Uterus (tissue), 4 donors: ENCODE data around the gene MRPL54. TPM values are rescaled to one million over a fixed set of nuclear protein-coding genes. Genes with fewer than 3 reads are reported as not detected.

Experiments
- DNase-seq, 2 donors: peaks; one replicate each; pipeline ENCODE4 v3.0.0-alpha.2; 2019 to 2020
- H3K27ac ChIP-seq, 2 donors: fragments of 200-600 bp; sonication (generic); 1 replicate in 1 of 2; 2 replicates in 1 of 2; pipeline ENCODE4 v1.5.1; 2016 to 2018
- H3K27me3 ChIP-seq, 2 donors: fragments of 200-600 bp; sonication (generic); one replicate each; pipeline ENCODE4 v1.5.1; 2018 to 2019; ENCODE audit warnings: control low read depth in 1 of 2
- H3K36me3 ChIP-seq, 2 donors: fragments of 200-600 bp; sonication (generic); one replicate each; pipeline ENCODE4 v1.5.1; 2019; ENCODE audit warnings: control low read depth in 1 of 2
- H3K4me1 ChIP-seq, 2 donors: fragments of 200-600 bp; sonication (generic); one replicate each; pipeline ENCODE4 v1.5.1; 2018 to 2019; ENCODE audit warnings: control low read depth in 1 of 2
- H3K4me3 ChIP-seq, 2 donors: fragments of 200-600 bp; sonication (generic); 1 replicate in 1 of 2; 2 replicates in 1 of 2; pipeline ENCODE4 v1.5.1; 2018 to 2019; ENCODE audit warnings: mild to moderate bottlenecking in 1 of 2
- H3K9me3 ChIP-seq, 2 donors: fragments of 200-600 bp; sonication (generic); one replicate each; pipeline ENCODE4 v1.5.1; 2019; ENCODE audit warnings: control low read depth in 1 of 2
- POLR2A ChIP-seq, 2 donors: fragments of 450-650 bp; IDR thresholded peaks; one replicate each; pipeline ENCODE4 v1.6.1; 2016; ENCODE audit warnings: antibody characterized with exemption in 2 of 2, mild to moderate bottlenecking in 1 of 2, moderate library complexity in 1 of 2
- intact Hi-C: fragments of 100-400 bp; cut with DNase I; formaldehyde crosslinking; loops from one replicate; pipeline ENCODE4 v1.15.1; 2023; ENCODE audit warnings: low total_unique reads
- total RNA-seq, 4 donors: library from RNA; depleted of rRNA in 3 of 4; stranded (reverse); fragments of >200 nt in 3 of 4; gene quantifications; one replicate each; pipeline versions ENCODE4 v1.1.0 to v1.2.4, GENCODE V29; 2014 to 2023
- TF ChIP-seq, protein P1 (sequence below), 4 experiments: fragments of 200-600 bp in 2 of 4; fragments of 450-650 bp in 2 of 4; sonication (generic) in 2 of 4; IDR thresholded peaks; one replicate each; pipeline ENCODE4 v1.5.1; 2016 to 2019; ENCODE audit warnings: antibody characterized with exemption in 4 of 4, mild to moderate bottlenecking in 2 of 4, moderate library complexity in 1 of 4
- donor health status: DM: yes; HTN: yes; CAD: no.

The MRPL54 gene
- total RNA-seq, 4 donors from 2014 or later: 14.4 to 196 (median 40.0) TPM

DNA sequence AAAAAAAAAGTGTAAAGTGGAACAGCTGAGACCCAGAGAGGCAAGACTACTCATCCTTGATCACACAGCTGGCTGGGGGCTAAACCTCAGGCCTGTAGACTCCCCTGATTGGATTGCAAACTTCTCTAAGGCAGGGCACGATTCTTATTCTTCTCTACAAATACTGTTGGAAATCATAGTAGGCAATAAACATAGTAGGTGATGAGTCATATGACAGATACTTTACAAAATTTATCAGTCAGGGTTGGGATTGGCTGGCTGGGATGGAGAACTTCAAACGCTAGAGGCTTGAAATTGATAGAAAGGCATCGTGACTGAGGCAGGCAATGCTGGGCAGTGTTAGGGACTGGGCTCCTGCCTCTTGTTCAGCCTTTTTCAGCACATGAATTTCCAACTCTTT lies 29.6 kb downstream of the MRPL54 start:
- Histone ChIP-seq H3K4me3 (no peak overlapping the region), H3K27me3 (no peaks in the 10 kb centered on the region), H3K9me3 (no peaks in the 10 kb centered on the region), H3K27ac (no peak overlapping the region), H3K36me3 (no peaks in the 10 kb centered on the region), H3K4me1 (no peaks in the 10 kb centered on the region)
- TF ChIP-seq POLR2A (IDR thresholded peaks at IDR 0.05): no peak
- TF ChIP-seq, protein P1, sequence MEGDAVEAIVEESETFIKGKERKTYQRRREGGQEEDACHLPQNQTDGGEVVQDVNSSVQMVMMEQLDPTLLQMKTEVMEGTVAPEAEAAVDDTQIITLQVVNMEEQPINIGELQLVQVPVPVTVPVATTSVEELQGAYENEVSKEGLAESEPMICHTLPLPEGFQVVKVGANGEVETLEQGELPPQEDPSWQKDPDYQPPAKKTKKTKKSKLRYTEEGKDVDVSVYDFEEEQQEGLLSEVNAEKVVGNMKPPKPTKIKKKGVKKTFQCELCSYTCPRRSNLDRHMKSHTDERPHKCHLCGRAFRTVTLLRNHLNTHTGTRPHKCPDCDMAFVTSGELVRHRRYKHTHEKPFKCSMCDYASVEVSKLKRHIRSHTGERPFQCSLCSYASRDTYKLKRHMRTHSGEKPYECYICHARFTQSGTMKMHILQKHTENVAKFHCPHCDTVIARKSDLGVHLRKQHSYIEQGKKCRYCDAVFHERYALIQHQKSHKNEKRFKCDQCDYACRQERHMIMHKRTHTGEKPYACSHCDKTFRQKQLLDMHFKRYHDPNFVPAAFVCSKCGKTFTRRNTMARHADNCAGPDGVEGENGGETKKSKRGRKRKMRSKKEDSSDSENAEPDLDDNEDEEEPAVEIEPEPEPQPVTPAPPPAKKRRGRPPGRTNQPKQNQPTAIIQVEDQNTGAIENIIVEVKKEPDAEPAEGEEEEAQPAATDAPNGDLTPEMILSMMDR (IDR thresholded peaks at IDR 0.05): no peak
- intact Hi-C loops: no loop called here
- DNase-seq: no peak

DNA sequence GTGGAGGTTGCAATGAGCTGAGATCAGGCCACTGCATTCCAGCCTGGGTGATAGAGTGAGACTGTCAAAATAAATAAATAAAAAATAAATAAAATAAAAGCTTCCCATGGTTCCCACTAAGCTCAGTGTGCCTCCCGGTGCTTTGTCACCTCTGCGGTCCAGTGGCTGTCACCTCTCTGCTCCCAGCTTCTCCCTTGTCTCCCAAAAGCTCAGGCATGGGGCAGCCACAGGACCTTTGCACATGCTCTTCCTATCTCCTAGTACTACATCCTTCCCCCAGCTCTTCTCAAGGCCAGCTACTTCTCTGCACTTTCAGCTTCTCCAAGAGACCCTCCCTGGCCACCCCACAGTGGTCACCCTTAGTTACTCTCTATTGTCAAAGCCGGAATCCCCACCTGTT lies 31.3 kb downstream of the MRPL54 start:
- Histone ChIP-seq H3K27ac (no peak overlapping the region), H3K27me3 (peaks cover 0 to under 1% of the 10 kb centered on the region in 2 donors), H3K4me3 (no peak overlapping the region), H3K9me3 (no peaks in the 10 kb centered on the region), H3K4me1 (no peaks in the 10 kb centered on the region), H3K36me3 (no peaks in the 10 kb centered on the region)
- DNase-seq: no peak
- intact Hi-C loops: no loop called here
- TF ChIP-seq, protein P1 (IDR thresholded peaks at IDR 0.05): no peak
- TF ChIP-seq POLR2A (IDR thresholded peaks at IDR 0.05): no peak

DNA sequence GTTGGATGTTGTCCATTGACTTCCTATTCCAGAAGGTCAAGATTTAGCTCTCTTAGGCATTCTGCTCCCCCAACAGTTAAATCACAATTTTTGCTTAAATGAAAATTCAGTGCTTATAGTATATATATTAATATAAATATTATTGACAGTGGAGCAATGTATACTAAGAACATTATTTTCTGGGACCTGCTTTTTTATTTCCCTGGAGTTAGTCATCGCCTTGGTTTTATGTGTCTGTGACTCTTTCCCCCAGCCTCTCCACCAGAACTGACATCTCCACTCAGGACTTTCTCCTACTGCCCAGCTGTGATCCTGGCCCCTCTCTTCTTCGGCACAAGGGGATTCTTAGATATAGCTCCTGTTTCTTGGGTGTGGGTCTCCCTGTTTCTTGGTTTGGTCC lies 33.9 kb downstream of the MRPL54 start:
- no peak overlapping the region for H3K27ac ChIP-seq
- no peak overlapping the region for H3K4me3 ChIP-seq
- H3K36me3 ChIP-seq: no peaks in the 10 kb centered on the region
- H3K4me1 ChIP-seq: peaks cover 0 to 2% of the 10 kb centered on the region in 2 donors
- H3K9me3 ChIP-seq: no peaks in the 10 kb centered on the region
- TF ChIP-seq, protein P1 (IDR thresholded peaks at IDR 0.05): no peak
- TF ChIP-seq POLR2A (IDR thresholded peaks at IDR 0.05): no peak
- DNase-seq: no peak
- peaks cover 0 to 9% of the 10 kb centered on the region in 2 donors for H3K27me3 ChIP-seq
- intact Hi-C loops: no loop called here

DNA sequence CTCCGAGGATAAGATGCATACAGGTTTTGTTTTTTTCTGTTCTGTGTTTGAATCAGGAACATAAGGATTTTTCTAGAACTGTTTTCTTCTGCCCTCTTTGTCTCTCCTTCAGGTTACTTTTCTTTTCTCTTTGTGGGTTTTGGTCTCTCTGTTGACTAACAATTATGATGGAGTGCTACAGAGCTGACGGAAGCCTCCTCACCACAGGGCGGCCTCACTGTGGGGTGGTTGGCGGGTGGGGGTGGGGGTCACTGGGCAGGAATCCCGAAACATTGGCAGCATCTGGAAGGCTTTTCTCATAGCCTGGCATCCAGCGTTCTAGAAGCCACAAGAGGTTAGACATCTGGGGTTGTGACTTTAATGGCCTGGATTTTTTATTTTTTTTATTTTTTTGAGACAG lies 35.7 kb downstream of the MRPL54 start:
- DNase-seq: no peak
- intact Hi-C loops: no loop called here
- H3K36me3 ChIP-seq: no peaks in the 10 kb centered on the region
- peaks cover 0 to 7% of the 10 kb centered on the region in 2 donors for H3K4me1 ChIP-seq
- no peak overlapping the region for H3K27ac ChIP-seq
- no peak for TF ChIP-seq POLR2A (IDR thresholded peaks at IDR 0.05)
- TF ChIP-seq, protein P1 (IDR thresholded peaks at IDR 0.05): no peak
- peaks cover 0 to 15% of the 10 kb centered on the region in 2 donors for H3K27me3 ChIP-seq
- no peak overlapping the region for H3K4me3 ChIP-seq
- H3K9me3 ChIP-seq: no peaks in the 10 kb centered on the region

DNA sequence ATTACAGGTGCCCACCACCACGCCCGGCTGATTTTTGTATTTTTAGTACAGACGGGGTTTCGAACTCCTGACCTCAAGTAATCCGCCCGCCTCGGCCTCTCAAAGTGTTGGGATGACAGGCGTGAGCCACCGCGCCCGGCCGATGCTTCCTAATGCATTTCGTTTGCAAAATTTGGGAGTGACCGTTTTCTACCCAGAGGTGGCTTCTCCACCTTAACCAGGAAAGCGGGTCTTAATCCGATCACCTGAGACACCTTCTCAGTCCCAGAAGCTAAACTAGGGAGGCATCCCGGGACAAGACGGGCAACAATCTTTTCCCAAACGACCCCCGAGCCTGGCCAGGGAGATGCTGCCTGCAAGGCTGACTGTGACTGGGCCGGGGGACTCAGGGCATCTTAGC lies 38.5 kb downstream of the MRPL54 start:
- Histone ChIP-seq H3K27me3 (peaks cover 0 to 15% of the 10 kb centered on the region in 2 donors), H3K4me3 (no peak overlapping the region)
- intact Hi-C loops: no loop called here

More for the DNA sequence above, 38.5 kb downstream of the MRPL54 start:
- Histone ChIP-seq H3K9me3 (no peaks in the 10 kb centered on the region), H3K36me3 (no peaks in the 10 kb centered on the region), H3K4me1 (peaks cover 0 to 7% of the 10 kb centered on the region in 2 donors), H3K27ac (no peak overlapping the region)
- DNase-seq: no peak
- TF ChIP-seq, protein P1 (IDR thresholded peaks at IDR 0.05): no peak
